Measurements from ENCODE around the gene SCNM1. TPM values are rescaled to one million over a fixed set of nuclear protein-coding genes. Genes with fewer than 3 reads are reported as not detected.
A peak's percentile ranks its signal among the peaks of the same experiment; 100 is the strongest.

Gene SCNM1, protein sequence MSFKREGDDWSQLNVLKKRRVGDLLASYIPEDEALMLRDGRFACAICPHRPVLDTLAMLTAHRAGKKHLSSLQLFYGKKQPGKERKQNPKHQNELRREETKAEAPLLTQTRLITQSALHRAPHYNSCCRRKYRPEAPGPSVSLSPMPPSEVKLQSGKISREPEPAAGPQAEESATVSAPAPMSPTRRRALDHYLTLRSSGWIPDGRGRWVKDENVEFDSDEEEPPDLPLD
- 10 to 100 TPM; 63.5 to 67.9 TPM for total RNA-seq

DNA sequence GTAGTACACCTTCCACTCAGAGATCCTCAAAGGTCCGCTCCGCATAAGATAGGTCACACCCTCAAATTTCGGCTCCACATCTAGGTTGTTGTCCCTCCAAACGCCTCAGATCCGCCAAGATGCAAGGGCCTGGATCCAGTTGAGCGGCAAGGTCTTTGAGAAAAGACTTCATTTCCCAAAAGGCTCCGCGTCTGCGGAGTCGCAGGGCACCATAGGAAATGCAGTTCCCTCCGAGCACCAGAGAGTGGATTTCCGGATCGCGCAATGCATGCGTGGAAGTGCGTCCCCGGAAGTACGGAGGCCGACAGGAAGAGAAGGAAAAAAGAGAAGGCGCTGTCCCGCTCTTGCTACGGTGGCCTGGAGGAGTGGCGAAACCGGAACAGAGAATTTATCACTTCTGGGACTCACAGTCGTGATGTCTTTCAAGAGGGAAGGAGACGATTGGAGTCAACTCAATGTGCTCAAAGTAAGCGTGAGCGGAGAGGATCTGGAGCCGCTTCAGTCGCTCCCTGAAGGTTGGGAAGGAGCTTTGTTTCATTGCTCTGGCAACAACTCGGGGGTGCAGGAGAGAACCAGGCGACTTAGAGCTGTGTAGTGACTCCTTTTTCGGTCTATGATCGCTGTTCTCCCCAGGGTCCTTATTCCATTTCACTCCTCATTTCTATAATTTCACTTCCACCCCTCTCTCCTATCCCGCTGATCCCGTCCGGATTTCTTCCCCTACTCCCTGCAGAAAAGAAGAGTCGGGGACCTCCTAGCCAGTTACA, at the start of gene SCNM1, which contains the start of gene LYSMD1:
Gene SCNM1, plus strand, starts transcription at position 407 of the 767 bp plus-strand sequence. Its CDS starts 9 bp downstream, at position 416.
Gene LYSMD1, minus strand, starts transcription at position 165 of the 767 bp plus-strand sequence. CDS start 644 bp downstream, outside the sequence.
- POLR2A ChIA-PET: interaction anchor here (0.6 to 4.3 kb wide), 13 partner anchors 9 to 802 kb away, joined by 3 to 37 read pairs (median 4); partner anchors contain the start of genes MINDY1, PSMD4, RPRD2 and TMOD4
- no peaks in the 10 kb centered on the region for H3K9me3 Mint-ChIP-seq
- CTCF ChIA-PET: interaction anchor here (0.6 to 2.4 kb wide), 3 partner anchors 9 to 66 kb away, joined by 4 to 10 read pairs (median 10); partner anchors contain the start of gene TNFAIP8L2
- peaks cover 54% of the 10 kb centered on the region for H3K36me3 Mint-ChIP-seq (ENCODE audit: low read depth)
- H3K4me3 Mint-ChIP-seq: peak within 1 kb of the TSS; percentile 85
- peak within 1 kb of the TSS; percentile 83 for H3K27ac Mint-ChIP-seq
- H3K27me3 Mint-ChIP-seq: no peaks in the 10 kb centered on the region
- DNase-seq: peak; percentile 98
- peaks cover 58% of the 10 kb centered on the region for H3K4me1 Mint-ChIP-seq

DNA sequence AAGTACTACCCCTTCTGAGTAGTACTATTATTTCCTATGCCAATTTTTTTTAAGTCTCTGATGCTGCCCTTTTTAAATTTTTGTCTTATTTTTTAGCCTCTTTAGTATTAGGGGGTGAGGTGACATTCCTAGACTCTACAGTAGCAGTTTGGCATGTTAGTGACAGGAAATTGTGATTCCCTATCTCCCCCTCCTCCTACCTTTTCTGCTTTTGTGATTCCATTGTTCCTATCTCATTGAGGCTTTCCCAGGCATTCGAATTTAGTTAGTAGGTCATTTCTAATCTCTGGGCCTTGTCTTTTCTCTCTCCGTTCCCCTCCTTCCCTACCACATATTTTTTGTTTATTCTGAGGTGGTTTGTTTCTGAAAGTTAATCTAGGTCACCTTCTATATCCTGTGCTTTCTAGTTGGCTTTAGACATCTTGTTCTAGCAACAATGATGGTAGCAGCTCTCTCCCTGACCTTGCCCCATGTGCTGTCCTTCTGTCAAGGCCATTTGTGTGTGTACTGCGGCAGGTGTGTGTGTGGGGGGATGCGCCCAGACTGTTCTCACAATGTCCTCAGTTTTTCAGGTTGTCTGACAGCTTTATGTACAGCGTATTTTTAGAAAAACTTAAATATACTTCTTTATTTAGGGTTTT, 41.1 kb upstream of the SCNM1 start:
- peaks cover 4% of the 10 kb centered on the region for H3K4me1 Mint-ChIP-seq
- no peaks in the 10 kb centered on the region for H3K27me3 Mint-ChIP-seq
- no peak overlapping the region for H3K4me3 Mint-ChIP-seq
- H3K27ac Mint-ChIP-seq: no peak overlapping the region
- H3K9me3 Mint-ChIP-seq: no peaks in the 10 kb centered on the region
- no peak for DNase-seq
- ChIA-PET POLR2A (no interaction called here), CTCF (interaction anchor here (0.8 kb wide), 1 partner anchor 45 kb away, joined by 3 read pairs; no protein-coding TSS in a partner anchor)
- peaks cover 4% of the 10 kb centered on the region for H3K36me3 Mint-ChIP-seq (ENCODE audit: low read depth)

DNA sequence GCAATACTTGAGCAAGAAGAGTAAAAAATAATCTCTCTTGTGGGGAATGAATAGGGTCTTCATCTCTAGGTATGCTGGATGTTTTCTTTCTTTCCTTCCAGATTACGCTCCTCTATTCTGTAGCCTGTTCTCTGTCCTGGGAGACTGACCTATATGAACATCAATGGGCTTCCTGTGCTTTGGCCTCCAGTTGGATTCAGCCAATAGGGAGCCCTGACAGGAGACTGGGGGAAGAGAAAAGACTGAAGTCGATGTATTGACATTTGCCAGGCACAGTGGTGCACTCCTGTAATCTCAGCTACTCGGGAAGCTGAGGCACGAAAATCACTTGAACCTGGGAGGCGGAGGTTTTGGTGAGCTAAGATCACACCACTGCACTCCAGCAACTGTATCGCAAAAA, 37.1 kb upstream of the SCNM1 start:
- no peak for DNase-seq
- Mint-ChIP-seq H3K9me3 (no peaks in the 10 kb centered on the region), H3K36me3 (ENCODE audit: low read depth) (no peaks in the 10 kb centered on the region), H3K27ac (no peak overlapping the region), H3K27me3 (peaks cover 13% of the 10 kb centered on the region), H3K4me3 (no peak overlapping the region), H3K4me1 (peaks cover 15% of the 10 kb centered on the region)
- ChIA-PET POLR2A (no interaction called here), CTCF (interaction anchor here (1.3 kb wide), 1 partner anchor 123 kb away, joined by 3 read pairs; no protein-coding TSS in a partner anchor)

DNA sequence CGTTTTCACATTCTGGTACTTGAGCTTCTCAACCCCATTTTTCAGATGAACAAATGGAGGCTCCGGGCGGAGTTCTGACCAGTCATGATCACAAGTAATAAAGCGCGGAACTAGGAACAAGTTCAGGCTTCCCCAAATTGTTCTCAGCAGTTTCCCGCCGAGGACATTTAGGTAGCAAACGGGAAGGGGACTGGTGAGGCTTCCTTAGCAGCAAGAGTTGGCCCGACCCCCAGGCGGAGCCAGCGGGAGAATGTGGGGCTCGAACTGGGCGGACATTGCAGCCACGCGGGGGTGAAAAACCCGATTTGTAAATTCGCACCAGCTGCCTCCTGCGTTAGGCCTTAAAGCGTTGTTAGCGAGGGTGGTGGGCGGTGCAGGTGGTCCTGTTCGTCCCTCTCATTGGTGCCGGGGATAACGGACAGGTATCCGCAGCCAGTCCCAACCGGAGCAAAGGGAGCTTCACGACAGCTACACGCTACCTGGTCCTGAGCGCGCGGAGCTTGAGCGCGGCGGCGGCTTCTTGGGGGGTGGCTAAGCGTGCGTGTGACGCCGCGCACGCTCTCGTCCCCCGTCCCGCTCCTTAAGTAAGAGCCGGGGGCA, 34.9 kb upstream of the SCNM1 start:
- DNase-seq: peak; percentile 67
- ChIA-PET CTCF (interaction anchor here (1.0 to 2.5 kb wide), 4 partner anchors 24 to 60 kb away, joined by 3 to 12 read pairs (median 8); partner anchors contain the start of gene TNFAIP8L2), POLR2A (interaction anchor here (0.7 to 1.9 kb wide), 6 partner anchors 11 to 150 kb away, joined by 3 to 7 read pairs (median 4); partner anchors contain the start of gene TNFAIP8L2)
- Mint-ChIP-seq H3K4me1 (peaks cover 11% of the 10 kb centered on the region), H3K4me3 (peak overlapping the region; percentile 38), H3K9me3 (no peaks in the 10 kb centered on the region), H3K27ac (no peak overlapping the region), H3K27me3 (peaks cover 13% of the 10 kb centered on the region), H3K36me3 (ENCODE audit: low read depth) (no peaks in the 10 kb centered on the region)

DNA sequence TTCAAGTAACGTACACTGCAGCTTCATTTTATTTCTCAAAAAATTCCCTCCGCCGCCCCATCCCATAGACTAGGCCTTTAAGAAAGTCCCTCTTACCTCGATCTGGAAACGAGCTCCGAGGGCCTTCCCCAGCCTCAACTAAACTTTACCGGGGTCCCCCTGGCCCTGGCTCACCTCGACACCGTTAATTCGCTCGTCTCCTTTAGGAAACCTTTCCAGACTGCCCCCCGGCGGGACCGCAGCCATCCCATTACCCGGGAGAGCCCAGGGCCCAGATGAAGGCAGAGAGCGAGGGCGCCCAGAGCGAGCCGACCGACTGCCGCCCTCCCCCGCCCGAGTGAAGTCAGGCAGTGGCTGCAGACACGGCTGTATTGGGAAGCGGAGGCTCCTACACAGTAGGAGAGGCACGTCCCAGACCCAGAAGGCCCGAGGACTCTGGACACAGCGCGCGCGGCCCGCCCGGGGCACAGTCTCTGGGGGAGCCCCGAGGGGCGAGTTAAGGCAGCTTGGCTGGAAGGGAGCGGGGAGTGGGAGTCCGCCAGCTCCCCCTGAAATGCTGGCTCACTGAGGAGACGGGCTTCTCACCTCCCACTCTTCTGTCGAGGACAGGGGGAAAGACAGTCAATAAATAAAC, 34.1 kb upstream of the SCNM1 start:
- Mint-ChIP-seq H3K4me1 (peaks cover 11% of the 10 kb centered on the region), H3K4me3 (peak overlapping the region; percentile 38), H3K27me3 (peaks cover 13% of the 10 kb centered on the region), H3K27ac (no peak overlapping the region), H3K36me3 (ENCODE audit: low read depth) (no peaks in the 10 kb centered on the region), H3K9me3 (no peaks in the 10 kb centered on the region)
- DNase-seq: no peak
- POLR2A ChIA-PET: interaction anchor here (0.7 to 1.9 kb wide), 5 partner anchors 10 to 150 kb away, joined by 3 to 7 read pairs (median 3); partner anchors contain the start of gene TNFAIP8L2
- CTCF ChIA-PET: interaction anchor here (1.0 to 2.5 kb wide), 4 partner anchors 23 to 60 kb away, joined by 3 to 12 read pairs (median 8); partner anchors contain the start of gene TNFAIP8L2

DNA sequence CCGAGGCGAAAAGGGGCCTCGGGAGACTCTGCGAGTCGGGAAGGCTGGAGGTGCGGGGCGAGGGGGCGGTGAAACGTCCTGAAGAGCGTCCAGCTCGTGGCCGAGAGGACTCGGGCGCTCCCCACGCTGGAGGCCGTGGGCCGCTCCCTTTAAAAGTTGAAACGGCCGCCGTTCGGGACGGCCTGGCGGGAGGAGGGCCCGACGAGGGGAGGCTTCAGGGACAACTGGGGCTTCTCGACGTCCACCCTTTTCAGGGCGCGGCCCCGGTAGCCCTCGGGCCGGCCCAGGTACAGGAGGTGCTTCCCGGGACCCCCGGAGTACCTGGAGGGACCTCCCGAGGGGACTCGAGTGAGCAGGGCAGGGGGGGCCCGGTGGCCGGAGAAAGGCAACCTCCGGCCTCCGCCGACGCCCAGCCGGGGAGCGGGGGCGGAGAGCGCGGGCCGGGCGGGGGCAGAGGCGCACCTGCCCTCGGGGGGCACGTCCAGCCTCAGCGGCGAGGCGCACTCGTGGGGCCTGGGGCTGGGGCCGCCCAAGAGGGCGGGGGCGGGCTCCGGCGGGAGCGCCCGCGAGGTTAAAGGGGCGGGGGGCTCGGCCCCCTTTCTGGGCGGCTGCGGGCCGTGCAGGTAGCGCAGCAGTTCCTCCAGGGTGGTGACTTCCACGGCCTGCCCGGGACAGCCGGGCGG, 33.5 kb upstream of the SCNM1 start:
- Mint-ChIP-seq H3K27me3 (peaks cover 13% of the 10 kb centered on the region), H3K27ac (no peak overlapping the region), H3K9me3 (no peaks in the 10 kb centered on the region), H3K4me3 (peak overlapping the region; percentile 4), H3K4me1 (peaks cover 11% of the 10 kb centered on the region), H3K36me3 (ENCODE audit: low read depth) (no peaks in the 10 kb centered on the region)
- DNase-seq: no peak
- CTCF ChIA-PET: interaction anchor here (1.9 kb wide), 1 partner anchor 23 kb away, joined by 9 read pairs; no protein-coding TSS in a partner anchor
- POLR2A ChIA-PET: interaction anchor here (1.8 to 1.9 kb wide), 2 partner anchors 9 to 149 kb away, joined by 5 to 7 read pairs; no protein-coding TSS in a partner anchor

DNA sequence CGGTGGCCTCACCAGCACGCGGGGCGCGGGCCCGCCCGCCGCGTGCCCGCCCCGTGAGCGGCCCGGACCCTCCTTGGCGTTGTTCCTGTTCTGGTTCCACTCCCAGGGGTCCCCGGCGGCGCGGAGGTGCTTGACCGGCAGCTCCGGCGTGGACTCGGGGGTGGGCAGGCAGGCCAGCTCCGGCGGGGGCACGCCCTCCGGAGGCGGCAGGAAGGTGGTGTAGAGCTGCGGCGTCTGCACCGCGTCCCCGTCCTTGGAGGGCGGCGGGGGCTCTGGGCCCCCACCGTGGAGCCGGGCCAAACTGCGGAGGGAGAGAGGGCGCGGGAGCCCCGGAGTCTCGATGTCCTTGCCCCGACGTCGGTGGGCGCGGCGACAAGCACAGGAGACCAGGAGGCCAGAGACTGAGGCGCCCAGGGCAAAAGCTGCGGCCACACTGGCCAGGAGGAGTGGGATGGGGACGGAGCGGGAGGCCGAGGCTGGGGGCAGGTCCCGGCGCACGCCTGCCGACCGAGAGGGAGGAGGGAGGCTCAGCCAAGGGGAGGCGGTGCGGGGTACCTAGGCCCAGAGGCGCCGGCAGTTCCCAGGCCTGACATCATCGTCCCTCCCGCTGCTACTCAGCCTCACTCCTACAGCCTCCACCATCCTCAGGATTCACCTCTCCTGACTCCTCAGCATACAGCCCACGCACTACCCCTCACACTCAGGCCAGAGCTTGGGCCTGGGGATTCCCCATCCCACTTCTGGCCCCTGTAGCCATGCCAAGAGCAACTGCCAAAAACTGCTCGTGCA, 32.7 kb upstream of the SCNM1 start:
- no peak for DNase-seq
- H3K27me3 Mint-ChIP-seq: peaks cover 13% of the 10 kb centered on the region
- H3K9me3 Mint-ChIP-seq: no peaks in the 10 kb centered on the region
- H3K27ac Mint-ChIP-seq: no peak overlapping the region
- peaks cover 11% of the 10 kb centered on the region for H3K4me1 Mint-ChIP-seq
- H3K4me3 Mint-ChIP-seq: no peak overlapping the region
- H3K36me3 Mint-ChIP-seq (ENCODE audit: low read depth): no peaks in the 10 kb centered on the region
- ChIA-PET POLR2A (interaction anchor here (1.5 kb wide), 1 partner anchor 26 kb away, joined by 4 read pairs; no protein-coding TSS in a partner anchor), CTCF (interaction anchor here (1.5 kb wide), 1 partner anchor 22 kb away, joined by 8 read pairs; no protein-coding TSS in a partner anchor)

DNA sequence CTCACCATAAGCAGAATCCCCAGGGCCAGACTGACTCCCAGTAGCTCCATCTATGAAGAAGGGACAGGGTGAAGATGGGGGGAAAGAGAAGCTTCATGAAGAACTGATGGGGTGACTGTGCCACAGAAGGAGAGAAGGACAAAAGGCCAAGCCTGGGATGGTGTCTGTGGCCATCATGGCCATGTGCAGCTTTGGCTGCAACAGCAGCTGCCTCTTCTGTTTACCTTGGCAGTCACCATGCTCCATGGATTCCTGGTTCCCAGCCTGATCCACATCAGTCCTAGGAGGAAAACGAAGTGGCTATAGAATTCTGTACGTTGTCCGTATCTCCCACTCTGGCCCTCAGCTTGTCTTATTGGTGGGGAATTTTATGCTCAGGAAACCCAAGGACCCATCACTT, 31.5 kb upstream of the SCNM1 start:
- Mint-ChIP-seq H3K36me3 (ENCODE audit: low read depth) (no peaks in the 10 kb centered on the region), H3K4me1 (peaks cover 11% of the 10 kb centered on the region), H3K4me3 (no peak overlapping the region), H3K9me3 (no peaks in the 10 kb centered on the region), H3K27me3 (peaks cover 13% of the 10 kb centered on the region), H3K27ac (no peak overlapping the region)
- DNase-seq: no peak
- ChIA-PET POLR2A (interaction anchor here (1.0 to 1.5 kb wide), 2 partner anchors 27 to 55 kb away, joined by 3 to 4 read pairs; partner anchors contain the start of gene VPS72), CTCF (interaction anchor here (1.1 to 1.5 kb wide), 2 partner anchors 21 to 22 kb away, joined by 3 to 8 read pairs; partner anchors contain the start of gene TNFAIP8L2)

DNA sequence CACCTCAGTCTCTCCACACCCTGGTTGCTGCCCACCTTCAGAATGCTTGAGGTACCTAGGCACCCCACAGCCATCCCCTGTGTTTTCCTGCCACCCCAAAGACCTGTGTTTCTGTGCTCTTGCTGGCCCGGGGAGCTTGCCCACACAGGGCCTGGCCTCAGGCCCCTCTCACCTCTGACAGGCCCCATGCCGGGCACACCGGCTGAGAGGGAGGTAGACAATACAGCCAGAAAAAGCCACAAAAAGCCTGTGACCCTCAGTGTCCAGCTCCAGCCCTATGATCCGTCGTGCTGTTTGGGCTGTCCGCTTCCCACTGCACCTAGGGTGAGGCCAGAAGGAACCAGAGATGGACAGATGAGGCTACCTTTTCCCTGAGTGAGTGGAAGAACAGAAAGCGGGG, 31.0 kb upstream of the SCNM1 start:
- POLR2A ChIA-PET: interaction anchor here (1.0 to 1.5 kb wide), 3 partner anchors 10 to 28 kb away, joined by 3 to 4 read pairs (median 4); partner anchors contain the start of gene TNFAIP8L2
- Mint-ChIP-seq H3K4me3 (no peak overlapping the region), H3K36me3 (ENCODE audit: low read depth) (no peaks in the 10 kb centered on the region), H3K27ac (no peak overlapping the region), H3K9me3 (no peaks in the 10 kb centered on the region), H3K27me3 (peaks cover 13% of the 10 kb centered on the region), H3K4me1 (peaks cover 11% of the 10 kb centered on the region)
- CTCF ChIA-PET: interaction anchor here (1.1 to 1.6 kb wide), 3 partner anchors 20 to 35 kb away, joined by 3 to 8 read pairs (median 6); partner anchors contain the start of gene TNFAIP8L2
- DNase-seq: no peak

DNA sequence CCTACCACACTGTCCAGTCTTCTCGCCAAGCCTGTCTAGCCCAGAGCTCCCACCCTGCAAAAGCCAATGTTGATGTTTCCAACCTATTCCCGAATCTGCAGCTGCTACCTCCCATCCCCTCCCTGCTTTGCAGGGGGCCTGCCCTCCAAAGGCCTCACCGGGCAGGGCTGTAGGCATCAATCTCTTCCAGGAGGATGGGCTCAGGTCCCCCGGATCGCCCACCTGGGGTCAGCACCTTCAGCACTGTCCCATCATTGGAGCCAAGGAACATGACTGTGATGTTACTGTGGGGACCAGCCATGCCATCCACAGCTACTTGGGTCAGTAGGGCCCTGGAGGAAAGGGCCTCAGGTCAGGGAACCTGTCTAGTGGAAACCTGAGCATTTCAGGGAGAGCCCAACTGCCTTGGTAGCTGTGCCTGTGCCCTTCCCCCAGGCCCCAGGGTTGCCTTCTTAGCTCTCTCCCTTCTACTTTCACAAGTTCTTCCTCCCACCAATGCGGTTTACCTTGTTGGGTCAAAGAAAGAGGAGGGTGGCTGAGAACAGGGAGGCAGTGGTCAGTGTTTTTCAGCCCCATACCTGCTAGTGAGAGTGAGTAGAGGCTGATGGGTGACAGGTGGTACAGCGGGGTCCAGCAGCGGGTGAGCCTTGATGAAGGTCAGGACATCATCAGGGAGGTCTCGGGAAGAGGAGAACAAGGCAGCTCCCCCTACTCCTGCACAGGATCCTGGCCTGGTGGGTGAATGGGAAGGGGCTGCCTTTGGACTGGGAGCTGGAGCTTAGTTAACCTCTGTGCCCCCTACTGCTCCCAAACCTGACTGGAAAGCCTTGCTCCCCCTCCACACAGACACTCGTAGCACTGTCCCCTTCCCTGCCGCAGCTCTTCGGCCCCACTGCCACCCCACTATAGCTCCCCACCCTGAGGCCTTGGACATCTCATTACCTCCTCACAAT, 30.2 kb upstream of the SCNM1 start:
- Mint-ChIP-seq H3K9me3 (no peaks in the 10 kb centered on the region), H3K36me3 (ENCODE audit: low read depth) (no peaks in the 10 kb centered on the region), H3K27me3 (peaks cover 10% of the 10 kb centered on the region), H3K4me3 (no peak overlapping the region), H3K4me1 (peaks cover 9% of the 10 kb centered on the region), H3K27ac (no peak overlapping the region)
- no peak for DNase-seq
- ChIA-PET CTCF (interaction anchor here (1.6 kb wide), 1 partner anchor 36 kb away, joined by 6 read pairs; no protein-coding TSS in a partner anchor), POLR2A (interaction anchor here (0.7 to 1.1 kb wide), 3 partner anchors 9 to 54 kb away, joined by 3 to 4 read pairs (median 3); partner anchors contain the start of genes TNFAIP8L2 and VPS72)
